ENCODE measurements around the gene UCMA. TPM values are rescaled to one million over a fixed set of nuclear protein-coding genes. Genes with fewer than 3 reads are reported as not detected.
"Not testable (repeated sequence)": the region's sequence is repeated elsewhere in the genome, so short reads cannot be mapped to it uniquely, and the experiment has no call there.

Gene UCMA
- total RNA-seq, 1 experiment from 2014 or later: not detected

DNA sequence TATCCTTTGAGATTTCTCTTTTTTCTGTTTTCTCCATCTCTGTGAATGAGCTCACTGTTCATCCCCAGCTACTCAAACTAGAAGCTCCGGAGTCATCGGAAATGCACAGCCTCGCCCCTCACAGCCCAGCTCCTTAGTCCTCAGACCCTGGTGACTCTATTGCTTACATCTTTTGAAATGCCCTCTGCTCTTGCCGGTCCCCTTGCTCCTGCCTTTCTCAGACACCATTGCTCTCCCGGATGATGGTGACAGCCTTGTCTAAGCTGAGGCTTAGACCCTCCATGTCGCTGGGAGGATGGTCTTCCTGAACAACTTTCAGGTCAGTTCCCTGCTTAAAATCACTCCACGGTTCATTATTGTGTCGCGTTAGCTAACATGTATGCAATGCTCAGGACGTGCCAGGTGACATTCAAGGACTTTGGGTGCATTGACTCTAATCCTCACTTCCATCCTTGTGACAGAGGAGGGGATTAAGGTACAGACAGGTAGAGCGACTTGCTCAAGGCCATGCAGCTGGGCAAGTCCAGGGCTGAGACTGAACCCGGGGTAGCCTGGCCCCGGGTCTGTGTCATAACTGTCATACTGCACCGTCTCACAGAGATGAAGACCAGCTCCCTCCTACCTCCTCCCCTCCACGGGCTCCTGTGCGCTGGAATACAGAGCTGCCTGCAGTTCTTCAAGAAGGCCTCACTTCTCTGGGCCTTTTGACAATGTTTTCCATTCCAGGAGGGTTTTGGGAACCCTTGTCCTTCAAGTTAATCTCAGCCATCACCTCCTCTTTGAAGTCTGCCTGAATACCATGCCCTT lies 4.3 kb upstream of the UCMA start:
- in situ Hi-C loops (cut with HindIII; ENCODE audit: low sequenced_read_pairs): no loop called here
- DNase-seq (ENCODE audit: low spot score): no peak

DNA sequence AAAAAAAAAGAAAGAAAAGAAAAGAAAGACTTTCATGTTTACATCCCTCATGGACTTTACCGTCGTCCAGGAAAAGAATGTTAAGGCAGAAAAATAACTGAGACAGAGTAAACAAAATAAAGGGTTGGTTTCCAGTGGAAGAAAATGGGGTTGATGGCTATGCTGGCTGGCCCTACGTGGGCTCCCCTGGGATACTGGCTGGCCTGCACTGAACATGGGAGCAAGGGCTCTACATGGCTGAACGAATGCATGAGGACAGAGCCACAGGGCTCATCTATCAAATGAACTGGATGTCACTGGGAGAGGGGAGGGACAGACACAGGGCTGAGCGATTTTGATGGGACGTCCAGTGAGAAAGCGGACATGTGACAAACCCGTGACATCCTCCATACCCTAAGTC lies 2.5 kb upstream of the UCMA start:
- in situ Hi-C loops (cut with HindIII; ENCODE audit: low sequenced_read_pairs): no loop called here
- no peak for DNase-seq (ENCODE audit: low spot score)

GRCh38 chr10:13234736-13235135 lies 562 bp upstream of the UCMA start:
- in situ Hi-C loops (cut with HindIII; ENCODE audit: low sequenced_read_pairs); DNase-seq (ENCODE audit: low spot score): not testable (repeated sequence)

DNA sequence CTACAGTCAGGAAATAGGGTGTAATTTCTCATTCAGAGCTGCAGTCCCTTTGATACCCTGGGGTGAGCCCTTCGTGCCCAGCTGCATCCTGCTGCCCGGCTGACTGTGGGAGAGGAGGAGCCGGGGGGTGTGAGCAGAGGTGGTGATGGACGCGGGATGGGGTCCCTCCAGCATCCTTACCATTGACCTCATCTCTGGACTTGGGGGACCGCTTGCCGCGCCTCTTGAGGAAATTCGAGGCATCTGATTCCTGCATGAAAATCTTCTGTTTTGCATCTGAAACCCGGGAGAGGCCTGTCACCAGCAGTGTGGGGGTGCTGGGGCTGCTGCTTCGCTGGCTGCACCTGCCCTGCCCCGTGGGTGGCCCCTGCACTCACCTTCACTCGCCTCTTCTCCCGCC lies 816 bp downstream of the UCMA start:
- DNase-seq (ENCODE audit: low spot score): no peak
- in situ Hi-C loops (cut with HindIII; ENCODE audit: low sequenced_read_pairs): no loop called here

- in situ Hi-C loops (cut with HindIII; ENCODE audit: low sequenced_read_pairs): no loop called here
- DNase-seq (ENCODE audit: low spot score): no peak
Observed at GRCh38 chr10:13231808-13232207, 2.4 kb downstream of the UCMA start.

DNA sequence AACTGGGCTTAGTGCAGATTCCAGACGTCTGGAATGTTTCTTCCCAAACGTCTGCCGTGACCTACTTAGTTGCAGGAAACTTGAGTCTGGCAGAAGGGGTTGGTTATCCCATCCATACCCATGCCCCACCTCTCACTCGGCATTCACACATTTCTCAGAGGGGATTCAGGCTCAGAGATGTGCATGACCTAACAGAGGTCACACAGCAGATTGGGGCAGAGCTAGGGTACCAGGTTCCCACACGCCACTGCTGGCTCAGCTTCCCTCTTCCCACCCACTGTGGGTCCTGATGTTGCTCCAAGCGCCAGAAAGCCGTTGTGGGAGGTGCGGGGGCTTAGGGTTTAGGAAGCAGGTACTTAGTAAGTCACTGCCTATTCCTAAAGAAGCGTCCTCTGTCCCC lies 3.0 kb downstream of the UCMA start:
- in situ Hi-C loops (cut with HindIII; ENCODE audit: low sequenced_read_pairs): no loop called here
- DNase-seq (ENCODE audit: low spot score): no peak

DNA sequence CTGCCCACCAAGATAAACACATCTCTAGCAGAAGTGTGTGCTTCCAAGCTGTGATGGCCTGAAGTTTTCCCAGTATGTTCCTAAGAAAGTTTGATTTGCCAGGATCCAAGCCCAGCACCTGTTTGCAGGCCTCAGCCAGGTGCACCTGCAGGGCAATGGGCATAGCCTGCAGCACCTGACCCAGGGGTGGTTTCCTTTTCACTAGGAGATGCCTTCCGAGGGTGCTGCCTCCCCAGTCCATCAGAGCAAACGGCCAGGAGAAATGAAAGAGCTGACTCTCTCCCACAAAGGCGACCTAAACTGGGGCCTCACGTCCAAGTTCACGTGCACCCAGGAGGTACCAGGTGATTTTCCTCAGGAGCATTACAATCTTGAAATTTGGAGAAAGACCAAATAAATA lies 7.1 kb downstream of the UCMA start:
- no peak for DNase-seq (ENCODE audit: low spot score)
- in situ Hi-C loops (cut with HindIII; ENCODE audit: low sequenced_read_pairs): no loop called here

DNA sequence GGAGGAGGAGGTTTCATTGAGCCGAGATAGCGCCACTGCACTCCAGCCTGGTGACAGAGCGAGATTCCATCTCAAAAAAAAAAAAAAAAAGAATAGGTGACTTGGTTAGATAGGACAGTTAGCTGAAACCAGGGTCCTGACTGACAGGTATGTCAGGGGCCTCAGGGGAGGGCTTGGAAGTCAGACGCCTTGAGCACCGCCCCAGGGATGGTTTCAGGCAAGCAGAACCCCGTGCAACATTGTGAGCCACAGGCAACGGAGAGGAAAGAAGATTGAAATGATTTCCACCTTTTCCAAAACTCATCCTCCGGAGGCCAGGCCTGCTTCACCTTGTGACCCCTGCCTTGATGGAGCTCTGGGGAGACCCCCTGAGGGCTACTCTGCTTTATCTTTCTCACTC lies 8.6 kb downstream of the UCMA start:
- no peak for DNase-seq (ENCODE audit: low spot score)
- in situ Hi-C loops (cut with HindIII; ENCODE audit: low sequenced_read_pairs): no loop called here

DNA sequence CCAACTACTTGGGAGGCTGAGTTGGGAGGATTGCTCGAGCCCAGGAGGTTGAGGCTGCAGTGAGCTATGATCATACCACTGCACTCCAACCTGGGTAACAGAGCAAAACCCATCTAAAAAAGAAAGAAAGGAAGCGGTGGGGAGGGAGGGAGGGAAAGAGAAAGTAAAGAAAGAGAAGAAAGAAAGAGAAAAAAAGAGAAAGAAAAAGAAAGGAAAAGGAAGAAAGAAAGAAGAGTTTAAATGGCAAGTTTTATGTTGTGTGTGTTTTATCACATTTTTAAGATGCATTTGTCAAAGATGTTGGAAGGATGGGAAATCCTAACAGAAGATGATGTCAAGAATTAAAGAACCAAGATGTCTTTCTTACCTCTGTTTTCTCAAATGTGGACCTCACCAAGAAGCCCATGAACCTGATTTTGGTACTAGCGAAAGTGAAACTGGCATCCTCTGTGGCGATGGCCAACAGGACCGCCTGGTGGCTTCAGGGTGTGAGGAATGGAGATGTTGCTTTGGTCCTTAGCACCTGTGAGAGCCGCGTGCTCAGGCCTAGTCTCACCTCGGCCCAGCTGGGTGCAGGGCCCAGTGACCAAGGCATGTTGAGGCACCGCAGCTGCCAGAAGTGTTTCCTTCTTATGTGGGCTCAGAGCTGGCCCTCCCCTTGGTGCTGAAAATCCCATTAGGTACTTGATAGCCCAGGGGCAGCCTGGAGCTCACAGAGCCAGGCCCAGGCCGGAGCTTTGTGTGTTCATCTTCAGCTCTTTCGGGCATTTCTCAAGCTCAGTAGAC lies 9.8 kb downstream of the UCMA start:
- DNase-seq (ENCODE audit: low spot score): no peak
- in situ Hi-C loops (cut with HindIII; ENCODE audit: low sequenced_read_pairs): no loop called here

DNA sequence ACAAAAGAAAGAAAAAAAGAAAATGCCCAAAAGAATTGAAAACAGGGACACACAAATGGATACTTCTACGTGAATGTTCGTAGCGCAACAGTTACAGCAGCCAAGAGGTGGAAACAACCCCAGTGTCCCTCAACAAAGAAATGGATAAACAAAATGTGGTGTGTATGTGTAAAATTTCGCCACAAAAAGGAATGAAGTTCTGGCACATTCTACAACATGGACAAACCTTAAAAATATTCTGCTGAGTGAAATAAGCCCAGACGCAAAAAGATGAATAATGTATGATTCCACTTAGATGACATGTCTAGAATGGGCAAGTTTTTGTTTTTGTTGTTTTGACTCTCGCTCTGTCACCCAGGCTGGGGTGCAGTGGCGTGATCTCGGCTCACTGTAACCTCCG lies 10.9 kb downstream of the UCMA start:
- in situ Hi-C loops (cut with HindIII; ENCODE audit: low sequenced_read_pairs): no loop called here
- no peak for DNase-seq (ENCODE audit: low spot score)

DNA sequence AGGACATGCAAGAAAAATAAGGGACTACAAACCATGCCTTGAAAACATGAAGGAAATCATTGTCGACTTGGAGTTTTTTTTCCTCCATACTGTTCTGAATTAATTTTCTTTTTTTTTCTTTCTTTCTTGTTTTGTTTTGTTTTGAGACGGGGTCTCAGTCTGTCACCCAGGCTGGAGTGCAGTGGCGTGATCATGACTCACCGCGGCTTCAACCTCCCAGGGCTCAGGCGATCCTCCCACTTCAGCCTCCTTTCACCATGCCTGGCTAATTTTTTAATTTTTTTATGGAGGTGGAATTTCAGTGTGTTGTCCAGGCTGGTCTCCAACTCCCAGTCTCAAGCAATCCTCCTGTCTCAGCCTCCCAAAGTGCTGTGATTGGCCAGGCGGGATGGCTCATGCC lies 11.6 kb downstream of the UCMA start:
- in situ Hi-C loops (cut with HindIII; ENCODE audit: low sequenced_read_pairs): no loop called here
- DNase-seq (ENCODE audit: low spot score): no peak

- no peak for DNase-seq (ENCODE audit: low spot score)
- in situ Hi-C loops (cut with HindIII; ENCODE audit: low sequenced_read_pairs): no loop called here
Observed at GRCh38 chr10:13222151-13222550, 12.0 kb downstream of the UCMA start.

DNA sequence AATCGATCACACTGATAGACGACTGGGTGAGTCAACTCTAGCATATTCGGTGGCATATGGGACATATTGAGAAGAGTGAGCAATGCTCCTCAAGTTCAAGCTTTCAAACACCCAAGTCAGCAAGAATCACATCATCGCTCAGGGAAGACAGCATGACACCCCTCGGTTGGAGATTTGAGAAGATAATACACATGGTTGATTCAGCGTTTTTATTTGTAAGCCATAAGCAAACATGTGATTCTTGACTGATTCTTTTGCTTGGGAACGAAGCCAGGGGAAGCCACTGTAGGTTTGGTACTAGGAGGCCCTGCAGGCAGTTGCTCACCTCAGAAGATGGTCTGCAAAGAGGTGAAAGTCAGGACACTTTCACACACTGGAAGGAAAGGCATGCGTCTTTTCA lies 12.6 kb downstream of the UCMA start:
- no peak for DNase-seq (ENCODE audit: low spot score)
- in situ Hi-C loops (cut with HindIII; ENCODE audit: low sequenced_read_pairs): no loop called here

- in situ Hi-C loops (cut with HindIII; ENCODE audit: low sequenced_read_pairs): no loop called here
- DNase-seq (ENCODE audit: low spot score): peak; percentile 7
Observed at GRCh38 chr10:13219685-13220670, 14.2 kb downstream of the UCMA start.

- no peak for DNase-seq (ENCODE audit: low spot score)
Observed at GRCh38 chr10:13218878-13219277, 15.3 kb downstream of the UCMA start.

GRCh38 chr10:13213163-13213562 lies 21.0 kb downstream of the UCMA start:
- in situ Hi-C loops (cut with HindIII; ENCODE audit: low sequenced_read_pairs): no loop called here
- DNase-seq (ENCODE audit: low spot score): no peak

More at GRCh38 chr10:13218878-13219277, 15.3 kb downstream of the UCMA start:
- in situ Hi-C loops (cut with HindIII; ENCODE audit: low sequenced_read_pairs): no loop called here

GRCh38 chr10:13206546-13207443 lies 27.4 kb downstream of the UCMA start:
- in situ Hi-C loops (cut with HindIII; ENCODE audit: low sequenced_read_pairs): no loop called here
- DNase-seq (ENCODE audit: low spot score): peak; percentile 9

DNA sequence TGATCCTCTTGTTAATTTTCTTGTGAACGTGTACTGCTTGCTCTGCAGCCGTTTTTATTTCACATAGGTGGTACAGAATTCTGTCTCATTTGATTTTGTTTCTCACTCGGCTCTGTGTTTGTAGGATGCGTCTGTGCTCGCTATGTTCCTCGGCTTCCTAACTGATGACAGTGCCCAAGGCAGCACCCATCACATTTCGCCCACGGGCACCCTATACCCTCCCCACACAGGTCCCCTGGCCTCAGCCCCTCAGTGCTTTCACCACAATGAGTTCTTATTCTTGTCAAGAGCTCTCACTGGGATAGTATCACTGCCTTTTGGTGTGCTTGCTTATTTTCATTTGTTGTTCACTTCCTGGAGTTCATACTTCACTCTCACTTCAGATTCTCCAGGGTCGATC lies 28.1 kb downstream of the UCMA start:
- DNase-seq (ENCODE audit: low spot score): no peak
- in situ Hi-C loops (cut with HindIII; ENCODE audit: low sequenced_read_pairs): no loop called here

GRCh38 chr10:13201132-13201531 lies 33.0 kb downstream of the UCMA start:
- DNase-seq (ENCODE audit: low spot score): no peak
- in situ Hi-C loops (cut with HindIII; ENCODE audit: low sequenced_read_pairs): no loop called here

Measured in G401 (cell line).